ENCODE results near the gene ATR. TPM values are rescaled to one million over a fixed set of nuclear protein-coding genes. Genes with fewer than 3 reads are reported as not detected.

Gene ATR
- total RNA-seq, 1 donor from 2014 or later = 15.2 TPM

- Mint-ChIP-seq H3K36me3 (ENCODE audit: low read depth) (no peaks in the 10 kb centered on the region), H3K4me1 (ENCODE audit: low read depth) (peaks cover 2% of the 10 kb centered on the region), H3K9me3 (ENCODE audit: low read depth) (no peaks in the 10 kb centered on the region), H3K4me3 (ENCODE audit: unreplicated experiment) (no peak overlapping the region), H3K27me3 (ENCODE audit: low read depth) (peaks cover 2% of the 10 kb centered on the region), H3K27ac (ENCODE audit: unreplicated experiment) (no peak overlapping the region)
- DNase-seq (ENCODE audit: low spot score) = no peak
- no peak for TF ChIP-seq CTCF (IDR thresholded peaks at IDR 0.05)
Observed at GRCh38 chr3:142601713-142602112, 23.2 kb upstream of the ATR start.

GRCh38 chr3:142597906-142598305, 19.4 kb upstream of the ATR start:
- Mint-ChIP-seq H3K27ac (ENCODE audit: unreplicated experiment) (no peak overlapping the region), H3K4me1 (ENCODE audit: low read depth) (peaks cover 20% of the 10 kb centered on the region), H3K9me3 (ENCODE audit: low read depth) (no peaks in the 10 kb centered on the region), H3K4me3 (ENCODE audit: unreplicated experiment) (no peak overlapping the region), H3K27me3 (ENCODE audit: low read depth) (peaks cover 2% of the 10 kb centered on the region), H3K36me3 (ENCODE audit: low read depth) (no peaks in the 10 kb centered on the region)
- no peak for DNase-seq (ENCODE audit: low spot score)
- TF ChIP-seq CTCF (IDR thresholded peaks at IDR 0.05) = no peak

GRCh38 chr3:142596726-142597088, 18.2 kb upstream of the ATR start:
- Mint-ChIP-seq H3K27ac (ENCODE audit: unreplicated experiment) (peak overlapping the region; percentile 45), H3K9me3 (ENCODE audit: low read depth) (no peaks in the 10 kb centered on the region), H3K4me1 (ENCODE audit: low read depth) (peaks cover 20% of the 10 kb centered on the region), H3K27me3 (ENCODE audit: low read depth) (peaks cover 2% of the 10 kb centered on the region), H3K4me3 (ENCODE audit: unreplicated experiment) (peak overlapping the region; percentile 94), H3K36me3 (ENCODE audit: low read depth) (no peaks in the 10 kb centered on the region)
- no peak for DNase-seq (ENCODE audit: low spot score)
- TF ChIP-seq CTCF (IDR thresholded peaks at IDR 0.05) = no peak

GRCh38 chr3:142595951-142596725, 17.6 kb upstream of the ATR start, which contains the start of gene PLS1:
Gene PLS1, plus strand, starts transcription at chr3:142596393. Its CDS starts 67,845 bp downstream, at chr3:142664238.
- Mint-ChIP-seq H3K27ac (ENCODE audit: unreplicated experiment) (peak within 1 kb of the TSS; percentile 90), H3K36me3 (ENCODE audit: low read depth) (no peaks in the 10 kb centered on the region), H3K27me3 (ENCODE audit: low read depth) (peaks cover 2% of the 10 kb centered on the region), H3K4me3 (ENCODE audit: unreplicated experiment) (peak within 1 kb of the TSS; percentile 94), H3K4me1 (ENCODE audit: low read depth) (peaks cover 20% of the 10 kb centered on the region), H3K9me3 (ENCODE audit: low read depth) (no peaks in the 10 kb centered on the region)
- peak; percentile 20 for TF ChIP-seq CTCF (IDR thresholded peaks at IDR 0.05)
- no peak for DNase-seq (ENCODE audit: low spot score)

GRCh38 chr3:142595581-142595950, 17.0 kb upstream of the ATR start:
- Mint-ChIP-seq H3K27ac (ENCODE audit: unreplicated experiment) (peak overlapping the region; percentile 90), H3K4me3 (ENCODE audit: unreplicated experiment) (peak overlapping the region; percentile 94), H3K27me3 (ENCODE audit: low read depth) (peaks cover 2% of the 10 kb centered on the region), H3K36me3 (ENCODE audit: low read depth) (no peaks in the 10 kb centered on the region), H3K9me3 (ENCODE audit: low read depth) (no peaks in the 10 kb centered on the region), H3K4me1 (ENCODE audit: low read depth) (peaks cover 20% of the 10 kb centered on the region)
- TF ChIP-seq CTCF (IDR thresholded peaks at IDR 0.05) = no peak
- no peak for DNase-seq (ENCODE audit: low spot score)
